Stimulated activated CD4-positive, alpha-beta T cell treated with anti-CD3 and anti-CD28 coated beads, Interleukin-15, amount 100 ng/mL, for 48 hours (primary cell): ENCODE measurements around the gene GTF2F1.
"Not testable (repeated sequence)": the region's sequence is repeated elsewhere in the genome, so short reads cannot be mapped to it uniquely, and the experiment has no call there.

Experiments
- DNase-seq, 2 donors: peaks; one replicate each; pipeline ENCODE4 v3.0.0-alpha.2; 2020; ENCODE audit warnings: low read depth in 2 of 2

GTF2F1 gene

DNA sequence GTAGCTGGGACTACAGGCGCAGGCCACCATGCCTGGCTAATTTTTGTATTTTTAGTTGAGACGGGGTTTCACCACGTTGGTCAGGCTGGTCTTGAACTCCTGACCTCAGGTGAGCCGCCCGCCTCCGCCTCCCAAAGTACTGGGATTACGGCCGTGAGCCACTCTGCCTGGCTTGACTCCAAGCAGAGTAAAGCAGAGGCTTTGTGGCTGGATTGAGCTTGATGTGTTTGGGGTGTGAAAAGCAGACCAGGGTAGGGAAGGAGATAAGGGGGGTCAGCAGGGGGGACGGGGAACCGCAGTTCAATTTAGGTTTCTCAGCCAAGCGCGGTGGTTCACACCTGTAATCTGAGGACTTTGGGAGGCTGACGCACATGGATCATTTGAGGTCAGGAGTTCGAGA lies 35.8 kb downstream of the GTF2F1 start:
- no peak for DNase-seq

DNA sequence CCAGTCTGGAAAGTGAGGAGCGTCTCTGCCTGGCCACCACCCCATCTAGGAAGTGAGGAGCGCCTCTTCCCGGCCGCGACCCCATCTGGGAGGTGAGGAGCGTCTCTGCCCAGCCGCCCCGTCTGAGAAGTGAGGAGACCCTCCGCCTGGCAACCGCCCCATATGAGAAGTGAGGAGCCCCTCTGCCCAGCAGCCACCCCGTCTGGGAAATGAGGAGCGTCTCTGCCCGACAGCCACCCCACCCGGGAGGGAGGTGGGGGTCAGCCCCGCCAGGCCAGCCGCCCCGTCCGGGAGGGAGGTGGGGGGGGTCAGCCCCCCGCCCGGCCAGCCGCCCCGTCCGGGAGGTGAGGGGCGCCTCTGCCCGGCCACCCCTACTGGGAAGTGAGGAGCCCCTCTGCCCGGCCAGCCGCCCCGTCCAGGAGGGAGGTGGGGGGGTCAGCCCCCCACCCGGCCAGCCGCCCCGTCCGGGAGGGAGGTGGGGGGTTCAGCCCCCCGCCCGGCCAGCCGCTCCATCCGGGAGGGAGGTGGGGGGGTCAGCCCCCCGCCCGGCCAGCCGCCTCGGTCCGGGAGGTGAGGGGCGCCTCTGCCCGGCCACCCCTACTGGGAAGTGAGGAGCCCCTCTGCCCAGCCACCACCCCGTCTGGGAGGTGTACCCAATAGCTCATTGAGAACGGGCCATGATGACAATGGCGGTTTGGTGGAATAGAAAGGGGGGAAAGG lies 37.5 kb downstream of the GTF2F1 start:
- not testable (repeated sequence) for DNase-seq

DNA sequence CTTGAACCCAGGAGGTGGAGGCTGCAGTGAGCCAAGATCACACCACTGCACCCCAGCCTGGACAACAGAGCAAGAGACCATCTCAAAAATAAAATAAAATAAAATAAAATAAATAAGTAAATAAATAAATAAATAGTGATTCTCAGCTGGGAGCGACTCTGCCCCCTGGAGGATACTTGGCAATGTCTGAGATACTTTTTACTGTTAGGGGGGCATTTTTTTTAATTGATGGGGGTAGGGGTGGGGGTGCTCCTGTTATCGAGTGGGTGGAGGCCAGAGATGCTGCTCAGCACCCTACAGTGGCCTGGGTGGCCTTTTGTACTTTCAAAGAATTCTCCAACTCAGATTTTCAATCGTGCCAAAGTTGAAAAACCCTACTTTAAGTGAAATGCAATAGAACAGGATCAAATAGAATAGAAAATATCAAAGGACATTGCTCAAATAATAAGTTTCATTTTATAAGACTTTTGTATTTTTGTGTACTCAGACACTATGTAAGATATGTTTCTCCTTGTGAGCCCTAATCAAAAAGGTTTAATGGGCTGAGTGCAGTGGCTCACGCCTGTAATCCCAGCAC lies 38.8 kb downstream of the GTF2F1 start:
- no peak for DNase-seq

DNA sequence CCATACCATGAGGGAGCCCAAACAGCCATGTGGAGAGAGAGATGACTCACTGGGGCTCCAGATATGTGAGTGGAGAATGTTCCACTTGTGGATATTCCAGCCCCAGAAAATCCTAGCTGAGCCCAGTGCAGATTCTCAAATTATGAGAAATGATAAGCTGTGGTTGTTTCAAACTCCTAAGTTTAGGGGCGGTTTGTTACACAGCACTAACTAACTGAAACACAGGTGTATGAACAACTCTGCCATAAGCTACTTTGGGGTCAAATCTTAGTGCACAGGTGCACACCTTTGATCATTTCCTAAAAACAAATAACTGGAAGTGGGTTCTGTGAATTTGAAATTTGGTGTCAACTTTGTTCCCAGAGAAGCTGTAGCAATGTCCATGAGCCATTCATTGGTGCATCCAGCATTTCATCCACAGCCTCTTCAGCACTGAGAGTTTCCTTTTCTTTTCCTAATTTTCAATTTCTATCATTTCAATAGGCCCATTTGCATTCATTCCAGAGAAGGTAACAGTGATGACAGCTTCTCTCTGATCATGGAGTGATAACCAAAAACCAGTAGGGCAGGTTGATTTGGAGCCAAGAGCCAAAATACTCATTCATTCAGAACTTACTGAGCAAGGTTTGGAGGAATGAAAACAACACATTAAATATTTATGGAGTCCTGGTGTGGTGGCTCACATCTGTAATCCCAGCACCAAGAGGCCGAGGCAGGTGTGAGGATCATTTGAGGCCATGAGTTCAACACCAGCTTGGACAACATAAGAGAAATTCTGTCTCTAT lies 40.4 kb downstream of the GTF2F1 start:
- DNase-seq, result no peak

DNA sequence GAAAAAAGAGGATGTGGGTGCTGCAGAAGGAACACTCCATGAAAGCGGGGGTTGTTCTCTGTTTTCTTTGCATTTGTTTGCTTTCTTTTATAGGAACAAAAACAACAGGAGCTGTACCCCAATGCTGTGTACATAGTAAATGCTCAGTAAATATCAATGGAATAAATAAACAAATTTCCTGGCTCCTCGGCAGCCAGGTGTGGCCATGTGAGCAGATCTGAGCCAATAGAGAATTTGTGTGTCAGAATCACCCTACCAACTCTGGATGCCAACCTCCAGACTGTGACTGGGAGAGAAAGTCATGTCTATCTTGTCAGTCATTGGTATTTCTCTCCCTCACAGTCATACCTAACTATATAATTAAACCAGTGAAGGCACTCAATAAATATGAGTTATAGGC lies 42.3 kb downstream of the GTF2F1 start:
- no peak for DNase-seq

DNA sequence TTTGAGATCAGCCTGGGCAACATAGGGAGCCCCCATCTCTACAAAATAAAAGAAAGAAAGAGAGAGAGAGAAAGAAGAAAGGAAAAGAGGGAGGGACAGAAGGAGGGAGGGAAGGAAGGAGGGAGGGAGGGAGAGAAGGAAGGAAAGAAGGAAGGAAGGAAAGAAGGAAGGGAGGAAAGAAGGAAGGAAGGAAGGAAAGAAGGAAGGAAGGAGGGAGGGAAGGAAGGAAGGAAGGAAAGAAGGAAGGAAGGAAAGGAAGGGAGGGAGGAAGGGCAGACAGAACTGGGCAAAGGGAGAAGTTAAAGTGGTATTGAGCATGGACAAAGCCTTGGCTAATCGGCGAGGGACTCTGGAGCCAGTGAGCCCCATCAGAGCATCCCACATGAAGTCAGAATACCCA lies 43.7 kb downstream of the GTF2F1 start:
- DNase-seq, result not testable (repeated sequence)

DNA sequence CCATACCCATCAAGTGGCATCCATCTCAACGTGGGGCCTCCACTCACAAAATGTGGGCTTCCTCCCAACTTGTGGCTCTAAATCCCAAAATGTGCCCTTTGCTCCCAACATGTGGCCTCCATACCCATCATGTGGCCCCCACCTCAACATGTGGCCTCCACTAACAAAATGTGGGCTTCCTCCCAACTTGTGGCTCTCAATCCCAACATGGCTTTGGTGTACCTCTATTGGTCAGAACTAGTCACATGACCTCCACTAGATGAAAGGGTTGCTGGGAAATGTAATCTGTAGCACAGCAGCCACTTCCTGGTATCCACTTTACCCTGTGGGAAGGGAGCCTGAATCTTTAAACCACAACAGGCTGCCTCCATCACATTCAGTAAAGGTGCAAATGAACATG lies 49.5 kb downstream of the GTF2F1 start:
- no peak for DNase-seq

DNA sequence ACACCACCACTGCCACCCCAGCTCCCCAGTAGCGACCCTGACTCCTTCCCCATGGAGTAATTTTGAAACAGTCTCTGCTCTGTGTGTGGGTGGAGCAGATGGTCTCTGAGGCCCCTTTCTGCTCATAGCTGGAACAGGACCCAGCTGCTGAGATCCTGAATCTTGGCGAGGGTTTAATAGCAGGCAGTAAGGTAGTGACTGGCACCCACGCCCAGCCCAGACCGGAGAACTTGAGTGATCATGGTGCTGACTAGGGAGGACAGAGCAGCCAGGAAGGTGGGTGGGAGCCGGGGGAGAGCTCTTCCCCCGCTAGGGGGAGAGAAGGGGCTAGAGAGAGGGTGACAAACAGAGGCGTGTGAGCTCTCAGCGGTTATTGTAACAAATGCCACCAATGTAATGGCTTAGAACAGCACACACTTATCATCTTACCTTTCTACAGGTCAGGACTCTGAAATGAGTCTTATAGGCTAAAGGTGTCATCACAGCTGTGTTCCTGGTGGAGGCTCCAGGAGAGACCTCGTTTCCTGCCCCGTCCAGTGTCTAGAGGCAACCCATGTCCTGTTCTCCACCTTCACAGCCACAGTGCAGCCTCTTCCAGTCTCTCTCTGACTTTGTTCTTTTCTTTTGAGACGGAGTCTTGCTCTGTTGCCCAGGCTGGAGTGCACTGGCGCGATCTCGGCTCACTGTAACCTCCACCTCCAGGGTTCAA lies 52.3 kb downstream of the GTF2F1 start:
- no peak for DNase-seq

DNA sequence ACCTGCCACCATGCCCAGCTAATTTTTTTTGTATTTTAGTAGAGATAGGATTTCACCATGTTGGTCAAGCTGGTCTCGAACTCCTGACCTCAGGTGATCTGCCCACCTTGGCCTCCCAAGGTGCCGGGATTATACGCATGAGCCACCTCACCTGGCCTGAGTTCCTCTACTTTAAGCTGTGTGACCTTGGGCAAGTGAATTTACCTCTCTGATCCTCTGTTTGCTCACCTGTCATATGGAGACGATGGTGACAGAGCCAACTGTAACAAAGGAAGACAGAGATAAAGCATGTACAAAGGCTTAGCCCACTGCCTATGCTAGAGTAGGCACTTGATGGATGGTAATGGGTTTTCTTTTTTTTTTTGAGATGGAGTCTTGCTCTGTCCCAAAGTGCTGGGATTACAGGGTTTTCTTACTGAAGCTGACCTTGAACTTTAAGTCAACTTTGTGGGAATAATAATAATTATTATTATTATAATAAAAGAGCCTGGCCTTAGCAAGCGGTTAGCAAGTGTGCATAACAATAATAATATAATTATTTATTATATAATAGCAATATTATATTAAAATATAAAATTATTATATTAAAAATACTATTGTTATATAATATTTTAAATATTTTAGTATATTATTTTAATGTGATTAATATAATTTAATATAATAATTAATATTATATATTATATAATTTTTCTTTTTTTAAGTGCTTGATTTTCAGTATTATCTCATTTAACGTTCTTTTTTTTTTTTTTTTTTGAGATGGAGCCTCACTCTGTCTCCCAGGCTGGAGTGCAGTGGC lies 58.3 kb downstream of the GTF2F1 start:
- DNase-seq, result no peak

DNA sequence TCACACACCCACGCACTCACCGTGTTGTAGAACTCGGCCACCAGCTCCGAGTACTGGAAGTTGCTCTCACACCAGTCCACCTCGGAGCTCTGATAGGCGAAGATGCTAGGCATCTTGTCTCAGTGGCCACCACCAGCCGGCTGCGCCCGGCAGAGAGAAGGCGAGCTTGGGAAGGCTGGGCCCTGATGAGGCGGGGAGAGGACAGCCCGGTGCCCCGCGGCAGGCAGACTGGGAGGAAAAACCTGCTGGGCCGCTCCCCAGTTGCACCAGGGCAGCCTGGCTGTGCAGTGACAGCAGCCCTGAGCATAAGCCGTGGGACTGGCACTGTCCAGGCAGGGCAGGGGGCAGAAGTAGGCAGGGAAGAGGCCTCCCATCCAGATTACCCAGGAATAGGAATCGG lies 59.5 kb downstream of the GTF2F1 start, which contains the start of gene ACER1:
Gene ACER1, minus strand, starts transcription at position 174 of the 400 bp plus-strand sequence. Its CDS starts 61 bp downstream, at position 113.
- no peak for DNase-seq
